Measurements from ENCODE around the gene INSIG1.

Gene INSIG1

DNA sequence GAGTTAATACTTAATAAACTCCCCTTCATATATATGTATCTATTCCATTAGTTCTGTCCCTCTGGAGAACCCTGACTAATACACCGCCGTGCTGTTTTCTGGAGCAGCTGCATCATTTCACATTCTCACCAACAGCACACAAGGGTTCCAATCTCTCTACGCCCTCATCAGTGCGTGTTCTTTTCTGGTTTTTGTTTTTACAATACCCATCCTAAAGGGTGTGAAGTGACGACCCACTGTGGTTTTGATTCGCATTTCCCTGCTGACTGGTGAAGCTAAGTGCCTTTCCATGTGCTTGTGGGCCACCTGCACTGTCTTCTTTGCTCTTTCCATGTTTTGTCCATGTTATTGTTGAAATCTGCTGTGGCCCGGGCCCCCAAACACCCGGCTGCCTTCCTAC, 11.0 kb upstream of the INSIG1 start:
- no peak for DNase-seq

DNA sequence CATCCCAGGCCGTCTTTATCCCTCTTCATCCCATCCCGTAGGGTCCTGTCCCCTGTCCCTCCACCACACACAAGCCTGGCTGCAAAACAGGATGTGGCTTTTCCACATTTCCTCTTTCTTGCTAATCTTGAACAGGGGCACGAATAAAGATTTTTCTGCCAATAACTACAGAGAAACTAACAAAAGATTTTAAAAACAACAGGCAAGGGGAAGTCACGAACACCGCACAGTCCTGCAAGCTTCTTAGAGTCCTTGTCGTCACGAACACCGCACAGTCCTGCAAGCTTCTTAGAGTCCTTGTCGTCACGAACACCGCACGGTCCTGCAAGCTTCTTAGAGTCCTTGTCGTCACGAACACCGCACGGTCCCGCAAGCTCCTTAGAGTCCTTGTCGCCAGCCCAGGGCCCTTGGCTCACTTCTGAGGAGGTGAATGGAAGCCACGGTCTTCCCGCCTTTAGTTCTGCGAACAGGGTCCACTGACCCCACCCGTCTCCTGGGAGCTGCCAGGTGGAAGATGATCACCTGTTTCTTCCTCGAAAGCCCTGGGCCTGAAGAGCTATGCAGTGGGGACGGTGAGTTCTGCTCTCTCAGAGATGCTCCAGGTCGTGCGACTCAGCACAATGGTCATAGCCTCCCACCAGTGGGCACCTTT, 10.3 kb upstream of the INSIG1 start:
- no peak for DNase-seq

DNA sequence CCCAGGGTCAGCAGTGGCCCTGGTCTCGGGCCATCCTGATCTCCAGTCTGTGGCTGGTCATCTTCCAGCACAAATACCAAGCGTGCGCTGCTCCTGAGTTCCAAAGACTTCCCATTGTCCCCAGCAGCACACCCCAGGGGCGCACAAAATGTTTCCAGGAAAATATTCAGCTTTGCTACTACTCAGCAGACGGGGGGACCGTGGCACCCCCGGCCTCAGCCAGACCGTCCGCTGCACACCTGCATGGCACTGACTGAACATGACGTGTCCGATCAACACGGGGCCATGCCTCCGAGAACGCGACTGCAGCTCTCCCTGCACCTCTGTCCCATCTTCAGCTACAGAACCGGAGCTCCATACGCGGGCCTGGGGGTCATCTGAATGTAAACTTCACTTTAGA, 9.6 kb upstream of the INSIG1 start:
- DNase-seq, result no peak

DNA sequence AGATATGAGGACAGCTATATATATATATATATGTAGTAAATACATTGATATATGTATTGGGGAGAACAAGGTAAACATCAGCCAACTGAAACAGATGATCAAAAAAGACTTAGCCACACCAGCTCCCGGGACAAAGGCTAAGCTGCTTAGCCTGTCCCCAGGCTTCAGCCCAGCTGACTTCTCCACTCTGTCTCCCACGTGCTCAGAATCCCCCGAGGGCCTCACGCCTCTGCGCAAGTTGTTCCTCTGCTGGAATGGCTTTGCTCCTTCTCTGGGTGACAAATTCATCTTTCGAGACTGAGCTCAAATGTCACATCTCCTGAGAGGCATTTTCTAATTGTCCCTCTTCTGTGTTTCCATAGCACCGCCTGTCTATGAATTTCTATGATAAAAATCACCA, 8.6 kb upstream of the INSIG1 start:
- no peak for DNase-seq

DNA sequence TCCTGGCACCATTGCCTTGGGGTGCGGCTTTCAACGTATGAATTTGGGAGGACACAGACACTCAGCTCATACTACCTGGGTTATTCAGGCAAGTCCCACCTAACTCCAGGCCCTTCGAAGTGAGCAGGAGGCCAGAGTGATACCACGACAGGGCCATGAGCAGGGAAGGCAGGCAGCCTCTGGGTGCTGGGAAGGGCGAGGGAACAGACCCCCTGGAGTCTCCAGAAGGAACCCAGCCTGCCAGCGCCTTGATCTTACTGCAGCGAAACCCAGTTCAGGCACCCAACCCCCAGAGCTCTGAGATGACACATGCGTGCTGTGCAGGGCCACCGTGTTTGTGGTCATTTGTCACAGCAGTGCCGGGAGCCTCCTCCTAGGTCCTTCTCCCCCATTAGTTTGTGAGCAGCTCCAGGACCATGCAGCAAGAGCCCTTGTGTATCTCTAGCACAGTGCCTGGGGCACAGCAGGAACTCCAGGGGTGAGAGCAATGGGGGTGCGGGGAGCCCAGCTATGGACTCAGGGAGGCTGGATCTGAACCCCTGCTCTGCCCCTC, 7.7 kb upstream of the INSIG1 start:
- DNase-seq, result no peak

- DNase-seq, result no peak
Observed at GRCh38 chr7:155291045-155291530, 6.6 kb upstream of the INSIG1 start.

GRCh38 chr7:155291729-155292128, 5.9 kb upstream of the INSIG1 start:
- DNase-seq, result no peak

- no peak for DNase-seq
Observed at GRCh38 chr7:155292680-155293226, 4.9 kb upstream of the INSIG1 start.

DNA sequence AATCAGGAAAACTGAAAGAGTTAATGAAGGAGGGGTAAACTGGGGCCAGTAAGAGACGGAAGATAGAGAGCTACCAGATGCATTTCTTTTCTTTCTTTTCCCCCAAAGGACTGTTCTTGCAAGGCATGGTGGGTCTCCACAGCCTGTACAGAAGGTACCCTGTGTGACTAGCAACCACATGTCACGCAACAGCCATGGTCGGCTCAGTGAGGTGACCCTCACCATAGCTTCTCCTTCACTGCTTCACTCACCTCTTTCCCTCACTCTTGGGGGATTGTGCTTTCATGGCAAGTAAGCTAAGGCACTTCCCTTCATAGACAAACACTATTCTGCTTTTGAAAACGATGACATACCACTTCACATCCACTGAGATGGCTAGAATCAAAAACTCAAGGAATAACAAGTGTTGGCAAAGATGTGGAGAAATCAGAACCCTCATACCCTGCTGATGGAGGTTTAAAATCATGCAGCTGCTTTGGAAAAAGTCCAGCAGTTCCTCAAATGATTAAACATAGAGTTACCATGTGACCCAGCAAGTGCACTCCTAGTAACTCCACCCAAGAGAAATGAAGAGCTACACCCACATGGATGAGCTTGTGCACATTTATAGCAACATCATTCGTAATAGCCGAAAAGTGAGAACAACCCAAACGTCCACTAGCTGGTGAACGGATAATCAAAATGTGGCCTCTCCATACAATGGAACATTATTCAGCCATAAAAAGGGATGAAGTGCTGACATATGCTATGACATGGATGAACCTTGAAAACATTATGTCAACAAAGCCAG, 3.8 kb upstream of the INSIG1 start:
- DNase-seq, result no peak

- no peak for DNase-seq
Observed at GRCh38 chr7:155294511-155294778, 3.2 kb upstream of the INSIG1 start.

GRCh38 chr7:155295511-155295910, 2.2 kb upstream of the INSIG1 start:
- DNase-seq, result no peak

DNA sequence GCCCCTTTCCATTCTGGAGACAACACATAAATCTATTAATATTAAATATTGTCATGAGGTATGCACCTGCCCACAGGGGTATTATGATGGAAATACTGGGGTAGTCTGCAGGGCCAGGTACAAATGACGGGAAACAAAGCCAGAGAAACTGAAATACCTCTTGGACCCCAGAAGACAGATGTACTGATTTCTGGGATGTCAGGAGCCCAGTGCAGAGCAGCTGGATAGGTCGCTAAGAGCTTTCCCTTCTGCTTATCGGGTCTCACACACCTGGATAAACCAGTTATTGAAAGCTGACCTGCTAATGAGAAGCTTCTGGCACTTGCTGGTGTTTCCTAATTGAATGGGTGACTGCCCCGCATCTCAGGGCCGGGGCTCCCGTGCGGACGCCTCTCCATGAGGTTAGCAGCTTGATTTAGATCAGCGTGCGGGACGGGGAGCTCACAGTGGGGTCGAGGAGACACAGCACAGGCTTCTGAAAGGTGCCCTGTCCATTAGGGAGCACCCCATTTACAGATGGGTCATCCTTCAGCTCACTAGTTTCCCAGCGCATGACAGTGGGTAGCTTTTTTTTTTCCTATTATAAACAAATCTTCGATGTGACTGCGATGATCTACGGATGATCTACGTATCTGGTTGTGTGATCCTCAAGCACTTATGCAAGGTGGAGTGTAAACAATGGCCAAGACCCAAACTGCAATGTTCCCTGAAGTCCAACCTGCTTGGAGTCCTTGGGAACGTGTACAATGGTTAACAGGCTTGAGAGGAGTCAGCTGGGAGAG, 1.5 kb upstream of the INSIG1 start:
- no peak for DNase-seq

DNA sequence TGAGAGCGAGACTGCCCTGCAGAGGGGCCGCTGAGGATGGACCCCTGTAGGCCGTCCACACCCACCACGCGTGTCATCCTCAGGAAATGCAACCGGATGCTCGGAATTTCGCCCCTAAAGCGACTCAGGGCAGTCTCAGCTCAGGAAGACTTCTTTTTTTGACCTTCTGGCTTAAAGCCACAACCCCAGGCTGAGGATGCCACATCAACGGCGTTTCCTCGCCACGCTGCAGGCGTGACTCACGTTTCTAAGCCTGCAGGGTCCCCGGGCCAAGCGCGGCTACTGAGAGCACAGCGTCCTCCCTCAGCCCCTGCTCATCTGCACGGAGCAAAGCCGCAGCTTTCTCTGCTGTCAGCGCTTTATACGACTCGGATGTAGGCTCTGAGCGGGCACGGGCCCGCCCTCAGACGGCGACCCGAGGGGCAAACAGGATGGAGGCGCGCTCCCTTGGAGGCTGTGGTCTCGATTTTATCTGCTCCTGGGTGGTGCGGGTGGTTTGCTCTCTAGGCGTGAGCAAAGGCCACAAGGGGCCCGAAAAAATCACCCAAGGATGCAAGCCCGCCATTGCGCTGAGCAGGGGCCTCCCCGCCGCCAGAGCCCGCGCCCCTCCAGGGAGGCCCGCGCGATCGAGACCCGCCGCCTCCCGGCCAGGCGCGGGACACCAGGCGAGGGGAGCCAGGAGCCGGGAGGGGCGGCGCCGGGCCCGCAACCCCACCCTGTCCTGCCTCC, 726 bp upstream of the INSIG1 start:
- peak in 1 of 2 experiments; percentile 57 for DNase-seq

DNA sequence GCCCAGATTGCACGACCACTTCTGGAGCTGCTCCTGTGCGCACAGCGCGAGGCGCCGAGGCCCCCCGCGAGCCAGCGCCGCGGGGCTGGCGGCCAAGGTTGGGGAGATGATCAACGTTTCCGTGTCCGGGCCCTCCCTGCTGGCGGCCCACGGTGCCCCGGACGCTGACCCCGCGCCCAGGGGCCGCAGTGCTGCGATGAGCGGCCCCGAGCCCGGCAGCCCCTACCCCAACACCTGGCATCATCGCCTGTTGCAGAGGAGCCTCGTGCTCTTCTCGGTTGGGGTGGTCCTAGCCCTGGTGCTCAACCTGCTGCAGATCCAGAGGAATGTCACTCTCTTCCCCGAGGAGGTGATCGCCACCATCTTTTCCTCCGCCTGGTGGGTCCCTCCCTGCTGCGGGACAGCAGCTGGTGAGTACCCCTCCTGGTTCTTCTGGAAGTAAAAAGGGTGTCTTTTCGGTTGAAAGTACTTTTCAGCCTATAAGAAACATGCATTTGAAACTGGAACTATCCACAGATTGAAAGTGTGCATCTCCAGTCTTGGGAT, 683 bp downstream of the INSIG1 start:
- DNase-seq, result no peak

DNA sequence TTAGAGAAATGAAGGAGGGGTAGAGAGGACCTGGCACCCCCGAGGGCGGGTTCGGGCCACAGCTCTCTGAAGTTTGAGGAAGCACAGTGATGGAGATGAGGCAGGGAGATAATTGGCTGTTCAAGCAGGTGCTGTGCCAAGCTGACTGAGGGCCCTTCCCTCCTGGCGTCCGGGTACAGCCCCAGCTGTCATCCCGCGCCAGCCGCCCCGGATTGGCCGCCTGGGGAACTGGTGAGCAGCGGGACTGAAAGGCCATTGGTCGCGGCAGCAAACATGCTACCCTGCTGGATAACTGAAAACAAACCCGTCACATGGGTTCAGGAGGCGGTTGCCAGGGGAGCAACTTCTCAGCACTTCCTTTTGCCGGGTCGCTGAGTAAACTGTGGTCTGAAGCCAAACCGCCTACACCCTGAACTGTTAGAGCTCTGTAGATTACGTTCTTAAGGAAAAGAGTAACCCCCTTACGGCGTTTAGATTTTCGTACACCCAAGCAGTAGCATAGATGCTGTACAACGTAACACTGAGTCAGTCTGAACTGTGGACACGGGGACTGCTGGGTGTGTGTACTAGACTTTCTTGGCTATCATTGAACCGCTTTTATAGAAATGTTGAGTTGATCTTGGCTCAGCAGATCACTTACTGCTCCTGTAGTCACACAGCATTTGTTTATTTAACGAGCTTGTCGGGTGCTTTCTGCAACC, 1.3 kb downstream of the INSIG1 start:
- peak; percentile 78 to 96 for DNase-seq

- no peak for DNase-seq
Observed at GRCh38 chr7:155299535-155300202, 2.0 kb downstream of the INSIG1 start.

DNA sequence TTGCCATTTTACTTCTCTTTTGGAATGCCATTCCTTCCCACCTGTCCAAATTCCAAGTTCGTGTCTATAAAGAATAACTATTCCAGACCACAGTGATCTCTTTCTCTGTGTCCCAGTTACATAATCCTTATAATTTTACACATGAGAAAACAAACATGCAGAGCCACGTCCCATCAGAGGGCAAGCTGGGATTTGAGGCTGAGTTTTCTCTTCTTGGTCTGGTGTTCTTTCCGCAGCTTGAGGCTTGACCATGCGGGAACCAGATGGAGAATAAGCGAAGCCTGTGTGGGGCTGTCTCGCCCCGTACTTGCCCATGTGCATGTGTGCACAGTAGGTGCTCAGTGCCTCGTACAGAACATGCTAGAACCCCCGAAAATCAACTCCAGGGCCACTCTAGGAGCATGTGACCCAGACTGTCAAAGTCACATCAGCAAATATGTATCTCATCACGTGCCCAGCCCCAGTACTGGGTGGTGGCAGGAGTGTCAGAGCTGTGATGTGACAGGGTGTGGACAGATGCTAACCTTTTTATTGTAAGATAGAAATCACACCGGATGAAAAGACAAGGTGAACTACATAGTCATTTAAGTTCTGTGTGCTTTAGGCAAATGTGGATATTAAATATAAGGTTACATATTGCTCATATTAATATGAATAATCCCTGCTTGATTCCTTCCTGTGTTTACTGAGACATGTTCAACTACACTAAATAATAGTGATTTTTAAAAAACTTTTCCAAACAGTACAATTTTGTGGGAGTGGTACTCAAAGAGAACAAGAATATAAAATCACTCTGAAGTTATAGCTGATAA, 3.2 kb downstream of the INSIG1 start:
- no peak for DNase-seq

DNA sequence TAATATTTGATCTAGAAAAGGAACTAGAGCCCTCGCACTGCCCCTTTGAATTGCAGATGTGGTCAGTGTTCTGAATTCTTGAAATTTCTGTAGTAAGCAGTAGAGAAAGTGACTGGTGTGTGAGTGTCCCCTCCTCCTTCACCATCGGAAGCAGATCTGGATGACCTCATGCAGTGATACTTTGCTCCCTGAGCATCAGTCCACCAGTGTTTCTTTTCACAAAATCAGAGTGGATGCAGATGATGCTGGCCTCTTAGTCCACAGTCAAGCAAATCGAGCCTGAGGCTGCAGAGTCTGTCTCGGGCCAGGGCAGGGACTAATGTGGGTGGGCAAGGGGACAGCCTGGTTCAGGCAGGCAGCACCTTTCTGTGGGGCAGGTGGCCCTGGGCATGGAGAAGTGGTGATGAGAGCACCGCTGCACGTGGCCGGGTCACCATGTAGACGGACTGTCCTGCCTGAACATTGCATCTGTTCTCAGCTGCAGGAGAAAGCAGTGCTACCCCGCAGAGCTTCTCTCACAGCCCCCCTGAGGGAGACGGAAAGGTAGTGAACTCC, 5.4 kb downstream of the INSIG1 start:
- DNase-seq, result no peak

- no peak for DNase-seq
Observed at GRCh38 chr7:155303897-155304296, 6.2 kb downstream of the INSIG1 start.

Measured in NCI-H187 (cell line).